ENCODE measurements around the gene PROX1. TPM values are rescaled to one million over a fixed set of nuclear protein-coding genes. Genes with fewer than 3 reads are reported as not detected.

Gene PROX1
- total RNA-seq, 1 donor from 2014 or later, result 11.7 TPM

GRCh38 chr1:214002060-214002459 lies 14.3 kb downstream of the PROX1 start:
- TF ChIP-seq CTCF (IDR thresholded peaks at IDR 0.05), result no peak
- intact Hi-C loops (cut with DNase I), result no loop called here
- H3K4me3 ChIP-seq, result no peak overlapping the region
- DNase-seq, result no peak
- no peaks in the 10 kb centered on the region for H3K27me3 ChIP-seq (ENCODE audit: low read depth)
- no peaks in the 10 kb centered on the region for H3K9me3 ChIP-seq
- H3K36me3 ChIP-seq, result no peaks in the 10 kb centered on the region
- no peak overlapping the region for H3K27ac ChIP-seq
- no peaks in the 10 kb centered on the region for H3K4me1 ChIP-seq
- ATAC-seq, result no peak

- intact Hi-C loops (cut with DNase I), result no loop called here
- ATAC-seq, result no peak
- H3K27me3 ChIP-seq (ENCODE audit: low read depth), result no peaks in the 10 kb centered on the region
- H3K4me1 ChIP-seq, result no peaks in the 10 kb centered on the region
- TF ChIP-seq CTCF (IDR thresholded peaks at IDR 0.05), result no peak
- no peaks in the 10 kb centered on the region for H3K36me3 ChIP-seq
- no peak overlapping the region for H3K27ac ChIP-seq
- no peak for DNase-seq
- H3K9me3 ChIP-seq, result no peaks in the 10 kb centered on the region
- no peak overlapping the region for H3K4me3 ChIP-seq
These were observed 14.7 kb downstream of the PROX1 start for GRCh38 chr1:214002472-214002871.

GRCh38 chr1:214003233-214003632 lies 15.5 kb downstream of the PROX1 start:
- no peak for DNase-seq
- H3K27ac ChIP-seq, result no peak overlapping the region
- no peaks in the 10 kb centered on the region for H3K9me3 ChIP-seq

GRCh38 chr1:214004014-214004413 lies 16.2 kb downstream of the PROX1 start:
- TF ChIP-seq CTCF (IDR thresholded peaks at IDR 0.05), result no peak
- no peak for DNase-seq
- intact Hi-C loops (cut with DNase I), result no loop called here

More at GRCh38 chr1:214003233-214003632, 15.5 kb downstream of the PROX1 start:
- H3K4me3 ChIP-seq, result no peak overlapping the region
- no peaks in the 10 kb centered on the region for H3K36me3 ChIP-seq
- no peak for TF ChIP-seq CTCF (IDR thresholded peaks at IDR 0.05)
- H3K27me3 ChIP-seq (ENCODE audit: low read depth), result no peaks in the 10 kb centered on the region
- intact Hi-C loops (cut with DNase I), result no loop called here
- H3K4me1 ChIP-seq, result no peaks in the 10 kb centered on the region
- ATAC-seq, result no peak

GRCh38 chr1:214004795-214005194 lies 17.0 kb downstream of the PROX1 start:
- Histone ChIP-seq H3K27ac (no peak overlapping the region), H3K9me3 (no peaks in the 10 kb centered on the region), H3K4me1 (no peaks in the 10 kb centered on the region), H3K27me3 (ENCODE audit: low read depth) (no peaks in the 10 kb centered on the region), H3K36me3 (no peaks in the 10 kb centered on the region), H3K4me3 (no peak overlapping the region)
- no peak for TF ChIP-seq CTCF (IDR thresholded peaks at IDR 0.05)
- ATAC-seq (no peak), DNase-seq (no peak)
- intact Hi-C loops (cut with DNase I), result no loop called here

More at GRCh38 chr1:214004014-214004413, 16.2 kb downstream of the PROX1 start:
- H3K36me3 ChIP-seq, result no peaks in the 10 kb centered on the region
- no peaks in the 10 kb centered on the region for H3K9me3 ChIP-seq
- no peaks in the 10 kb centered on the region for H3K27me3 ChIP-seq (ENCODE audit: low read depth)
- H3K4me1 ChIP-seq, result no peaks in the 10 kb centered on the region
- ATAC-seq, result no peak
- no peak overlapping the region for H3K4me3 ChIP-seq
- no peak overlapping the region for H3K27ac ChIP-seq

GRCh38 chr1:214005708-214006107 lies 17.9 kb downstream of the PROX1 start:
- no peak overlapping the region for H3K27ac ChIP-seq
- H3K4me1 ChIP-seq, result no peaks in the 10 kb centered on the region
- intact Hi-C loops (cut with DNase I), result no loop called here
- DNase-seq (no peak), ATAC-seq (no peak)
- H3K36me3 ChIP-seq, result no peaks in the 10 kb centered on the region
- H3K27me3 ChIP-seq (ENCODE audit: low read depth), result no peaks in the 10 kb centered on the region
- no peak overlapping the region for H3K4me3 ChIP-seq
- H3K9me3 ChIP-seq, result no peaks in the 10 kb centered on the region
- TF ChIP-seq CTCF (IDR thresholded peaks at IDR 0.05), result no peak
